ENCODE results near the gene TMEM217.
"Not testable (repeated sequence)": the region's sequence is repeated elsewhere in the genome, so short reads cannot be mapped to it uniquely, and the experiment has no call there.

TMEM217 gene

DNA sequence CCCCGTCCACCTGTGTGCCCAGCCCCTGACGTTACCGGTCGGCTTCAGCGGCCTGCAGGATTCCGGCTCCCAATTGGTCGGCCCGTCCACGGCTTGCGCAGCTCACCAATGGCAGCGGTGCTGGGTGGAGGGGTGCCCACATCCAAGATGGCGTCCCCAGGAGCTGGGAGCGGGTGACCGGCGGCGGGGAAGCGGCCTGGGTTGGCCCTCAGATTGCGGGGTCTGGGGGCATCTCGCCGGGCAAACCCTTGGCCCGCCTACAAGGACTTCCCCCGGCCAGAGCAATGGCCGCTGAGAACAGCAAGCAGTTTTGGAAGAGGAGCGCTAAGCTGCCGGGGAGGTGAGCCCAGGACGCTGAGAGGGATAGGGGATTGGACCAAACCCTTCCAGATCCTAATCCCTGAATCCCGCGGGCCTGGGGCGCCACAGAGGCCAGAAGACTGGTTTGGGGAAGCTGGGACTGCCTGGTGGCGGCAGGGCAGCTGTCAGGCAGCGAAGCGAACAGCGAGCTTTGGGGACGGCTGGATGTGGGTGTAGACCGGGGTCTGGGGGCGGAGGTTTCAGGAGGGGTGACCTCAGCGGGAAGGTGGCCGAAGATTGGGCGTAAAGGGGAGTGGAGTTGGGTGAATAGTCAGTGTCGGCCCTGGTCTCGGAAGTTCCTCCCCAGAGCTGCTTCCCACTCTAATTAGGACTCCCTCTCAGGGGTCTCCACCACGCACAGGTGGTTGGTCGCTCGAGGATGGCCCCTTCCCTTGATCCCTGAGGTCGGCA is at the start of gene TMEM217, which contains the start of gene TBC1D22B:
Gene TMEM217 (minus strand): TSS at position 511 of the 771 bp plus-strand sequence. CDS start 39,114 bp downstream, outside the sequence.
Gene TBC1D22B (plus strand): TSS at position 139 of the 771 bp plus-strand sequence. CDS start 146 bp downstream, at position 285.
- Mint-ChIP-seq H3K9me3 (no peaks in the 10 kb centered on the region), H3K27ac (ENCODE audit: low read depth) (peak within 1 kb of the TSS; percentile 95), H3K27me3 (no peaks in the 10 kb centered on the region), H3K36me3 (ENCODE audit: insufficient read depth) (peaks cover 8% of the 10 kb centered on the region), H3K4me1 (peaks cover 37% of the 10 kb centered on the region), H3K4me3 (peak within 1 kb of the TSS; percentile 97)
- ATAC-seq (replicated peaks; ENCODE audit: extremely low read depth, poor library complexity, severe bottlenecking), result peak; percentile 99
- DNase-seq (ENCODE audit: low spot score in 2 of 2), result peak; percentile 92

DNA sequence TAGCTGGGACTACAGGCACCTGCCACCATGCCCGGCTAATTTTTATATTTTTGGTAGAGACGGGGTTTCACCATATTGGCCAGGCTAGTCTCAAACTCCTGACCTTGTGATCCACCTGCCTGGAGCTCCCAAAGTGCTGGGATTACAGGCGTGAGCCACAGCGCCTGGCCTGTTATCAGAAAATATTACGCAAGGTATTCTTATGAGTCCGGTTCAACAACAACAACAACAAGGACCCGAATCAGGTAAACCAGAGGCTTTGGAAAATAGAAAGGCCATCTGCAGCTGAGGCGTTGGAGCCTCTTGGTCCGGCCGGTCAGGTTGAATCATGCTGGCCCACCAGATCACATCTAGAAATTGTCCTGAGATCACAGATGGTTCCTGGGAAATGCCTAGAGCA is 49.5 kb upstream of the TMEM217 start:
- H3K4me1 Mint-ChIP-seq; H3K27me3 Mint-ChIP-seq; H3K9me3 Mint-ChIP-seq; DNase-seq (ENCODE audit: low spot score in 2 of 2); H3K4me3 Mint-ChIP-seq; ATAC-seq (replicated peaks; ENCODE audit: extremely low read depth, poor library complexity, severe bottlenecking); H3K27ac Mint-ChIP-seq (ENCODE audit: low read depth): not testable (repeated sequence)
- H3K36me3 Mint-ChIP-seq (ENCODE audit: insufficient read depth), result peaks cover 18% of the 10 kb centered on the region

DNA sequence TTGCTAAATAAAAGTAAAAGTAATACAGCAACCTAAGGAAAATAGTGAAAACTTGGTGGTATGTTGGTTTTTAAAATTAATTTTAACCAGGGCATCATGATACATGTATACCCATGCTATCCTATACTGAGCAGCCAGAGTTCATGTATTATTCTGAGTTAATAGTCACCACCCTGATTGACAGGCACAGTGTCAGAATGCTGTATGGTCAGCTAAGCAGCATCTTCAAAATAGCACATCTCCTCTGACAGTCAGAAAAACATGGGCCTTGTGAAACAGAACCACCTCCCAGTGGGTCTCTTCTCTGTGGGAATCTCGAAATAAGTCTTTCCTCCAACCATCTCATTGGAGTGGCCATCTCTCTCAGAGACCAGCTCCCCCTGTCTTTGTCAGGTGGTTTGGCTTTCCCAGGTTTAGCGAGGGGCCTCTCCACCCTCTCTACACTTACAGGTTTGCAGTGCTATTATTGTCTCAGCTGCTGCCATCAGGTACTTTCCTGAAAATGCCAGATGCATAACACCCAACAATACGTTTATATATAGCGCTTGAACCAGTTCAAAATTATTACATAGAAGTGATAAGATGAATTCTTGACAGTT is 48.8 kb upstream of the TMEM217 start:
- Mint-ChIP-seq H3K4me3 (no peak overlapping the region), H3K27ac (ENCODE audit: low read depth) (no peak overlapping the region), H3K9me3 (no peaks in the 10 kb centered on the region), H3K36me3 (ENCODE audit: insufficient read depth) (peaks cover 15% of the 10 kb centered on the region), H3K27me3 (no peaks in the 10 kb centered on the region), H3K4me1 (no peaks in the 10 kb centered on the region)
- DNase-seq (ENCODE audit: low spot score in 2 of 2) (no peak), ATAC-seq (replicated peaks; ENCODE audit: extremely low read depth, poor library complexity, severe bottlenecking) (no peak)

- Mint-ChIP-seq H3K4me1 (no peaks in the 10 kb centered on the region), H3K27me3 (no peaks in the 10 kb centered on the region), H3K9me3 (no peaks in the 10 kb centered on the region), H3K27ac (ENCODE audit: low read depth) (no peak overlapping the region), H3K4me3 (no peak overlapping the region), H3K36me3 (ENCODE audit: insufficient read depth) (peaks cover 17% of the 10 kb centered on the region)
- ATAC-seq (replicated peaks; ENCODE audit: extremely low read depth, poor library complexity, severe bottlenecking) (no peak), DNase-seq (ENCODE audit: low spot score in 2 of 2) (no peak)
These were observed 48.0 kb upstream of the TMEM217 start for GRCh38 chr6:37305841-37306425.

DNA sequence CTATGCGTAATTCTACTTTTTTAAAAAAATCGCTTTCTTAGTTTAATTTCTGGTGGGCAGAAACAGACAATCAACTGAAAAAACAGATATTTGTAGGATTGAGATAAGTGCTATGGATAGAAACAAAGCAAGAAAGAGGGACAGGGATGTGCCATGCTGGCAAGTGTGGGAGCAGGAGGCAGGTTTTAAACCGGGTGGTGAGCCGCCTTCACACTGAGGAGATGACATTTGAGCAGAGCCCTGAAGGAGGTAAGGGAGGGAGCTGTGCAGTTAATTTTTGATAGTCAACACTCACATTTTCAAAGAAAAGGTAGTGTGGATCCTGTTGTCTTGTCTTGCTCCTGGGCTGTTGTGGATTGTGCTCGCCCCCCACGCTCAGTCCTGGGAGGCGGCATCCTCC is 46.8 kb upstream of the TMEM217 start:
- Mint-ChIP-seq H3K27ac (ENCODE audit: low read depth) (no peak overlapping the region), H3K9me3 (no peaks in the 10 kb centered on the region), H3K36me3 (ENCODE audit: insufficient read depth) (peaks cover 18% of the 10 kb centered on the region), H3K4me1 (no peaks in the 10 kb centered on the region), H3K4me3 (no peak overlapping the region), H3K27me3 (no peaks in the 10 kb centered on the region)
- DNase-seq (ENCODE audit: low spot score in 2 of 2) (no peak), ATAC-seq (replicated peaks; ENCODE audit: extremely low read depth, poor library complexity, severe bottlenecking) (no peak)

DNA sequence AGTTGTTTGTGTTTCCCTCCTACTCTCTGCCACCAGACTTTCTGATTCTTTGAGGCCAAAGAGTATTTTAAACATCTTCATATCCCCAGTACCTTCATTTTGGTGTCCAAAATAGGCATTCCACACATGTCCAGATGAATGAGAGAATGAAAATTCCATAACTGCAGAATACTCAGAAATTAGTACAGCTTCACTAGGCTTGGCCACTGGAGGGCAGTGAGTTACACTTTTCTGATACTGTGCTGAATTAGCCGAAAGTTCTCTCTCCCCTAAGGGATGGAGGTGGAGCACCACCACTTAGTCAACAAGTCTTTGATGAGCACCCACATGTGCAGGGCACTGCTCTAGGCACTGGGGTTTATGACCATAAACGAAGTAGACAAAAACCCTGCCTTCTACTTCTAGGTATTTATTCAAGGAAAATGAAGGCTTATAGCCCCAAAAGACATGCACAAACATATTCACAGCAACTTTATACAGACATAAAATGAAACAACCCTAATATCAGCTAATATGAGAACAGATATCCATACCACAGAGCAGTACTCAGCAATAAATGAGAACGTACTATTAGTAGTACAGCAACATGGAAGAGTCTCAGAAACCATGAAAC is 46.1 kb upstream of the TMEM217 start:
- Mint-ChIP-seq H3K27me3 (no peaks in the 10 kb centered on the region), H3K27ac (ENCODE audit: low read depth) (no peak overlapping the region), H3K4me3 (no peak overlapping the region), H3K36me3 (ENCODE audit: insufficient read depth) (peaks cover 15% of the 10 kb centered on the region), H3K9me3 (no peaks in the 10 kb centered on the region), H3K4me1 (no peaks in the 10 kb centered on the region)
- no peak for ATAC-seq (replicated peaks; ENCODE audit: extremely low read depth, poor library complexity, severe bottlenecking)
- no peak for DNase-seq (ENCODE audit: low spot score in 2 of 2)

GRCh38 chr6:37303091-37303660 is 45.2 kb upstream of the TMEM217 start:
- peaks cover 19% of the 10 kb centered on the region for H3K36me3 Mint-ChIP-seq (ENCODE audit: insufficient read depth)
- no peaks in the 10 kb centered on the region for H3K9me3 Mint-ChIP-seq
- DNase-seq (ENCODE audit: low spot score in 2 of 2), result no peak

DNA sequence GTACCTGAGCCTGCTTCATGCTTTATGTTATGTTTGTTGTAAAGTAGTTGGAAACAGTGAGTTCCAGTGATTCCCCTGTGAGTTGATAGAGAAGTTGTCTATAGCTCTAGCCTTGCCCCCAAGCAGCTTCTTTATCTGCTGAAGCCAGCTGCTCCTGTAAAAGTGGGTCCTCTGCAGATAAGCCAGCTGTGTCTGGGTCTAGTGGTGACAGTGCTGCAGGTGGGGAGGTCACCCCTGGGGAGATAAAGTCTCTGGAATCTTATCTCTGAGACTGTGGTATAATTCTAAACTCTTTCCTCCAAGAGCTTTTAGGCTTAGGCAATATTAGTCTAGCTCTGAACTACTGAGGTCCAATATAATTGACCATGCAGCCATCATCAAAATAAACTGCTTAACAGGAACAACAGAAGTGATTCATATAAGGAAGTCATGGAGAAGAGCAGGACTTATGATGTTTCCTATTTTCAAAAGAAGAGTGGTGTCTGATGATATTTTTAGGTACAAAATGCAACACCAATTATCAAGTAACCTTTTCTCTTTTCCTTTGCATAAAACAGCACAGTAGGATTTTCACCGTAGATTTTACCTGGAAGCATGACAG is 44.2 kb upstream of the TMEM217 start:
- ATAC-seq (replicated peaks; ENCODE audit: extremely low read depth, poor library complexity, severe bottlenecking), result no peak
- Mint-ChIP-seq H3K4me3 (no peak overlapping the region), H3K4me1 (no peaks in the 10 kb centered on the region), H3K27me3 (no peaks in the 10 kb centered on the region), H3K36me3 (ENCODE audit: insufficient read depth) (peaks cover 16% of the 10 kb centered on the region), H3K9me3 (no peaks in the 10 kb centered on the region), H3K27ac (ENCODE audit: low read depth) (no peak overlapping the region)
- DNase-seq (ENCODE audit: low spot score in 2 of 2), result no peak

More at GRCh38 chr6:37303091-37303660, 45.2 kb upstream of the TMEM217 start:
- no peaks in the 10 kb centered on the region for H3K27me3 Mint-ChIP-seq
- ATAC-seq (replicated peaks; ENCODE audit: extremely low read depth, poor library complexity, severe bottlenecking), result no peak
- no peak overlapping the region for H3K4me3 Mint-ChIP-seq
- H3K4me1 Mint-ChIP-seq, result no peaks in the 10 kb centered on the region
- no peak overlapping the region for H3K27ac Mint-ChIP-seq (ENCODE audit: low read depth)

GRCh38 chr6:37299990-37300389 is 42.0 kb upstream of the TMEM217 start:
- DNase-seq (ENCODE audit: low spot score in 2 of 2) (no peak), ATAC-seq (replicated peaks; ENCODE audit: extremely low read depth, poor library complexity, severe bottlenecking) (no peak)
- Mint-ChIP-seq H3K4me3 (no peak overlapping the region), H3K4me1 (no peaks in the 10 kb centered on the region), H3K36me3 (ENCODE audit: insufficient read depth) (peaks cover 25% of the 10 kb centered on the region), H3K9me3 (no peaks in the 10 kb centered on the region), H3K27me3 (no peaks in the 10 kb centered on the region), H3K27ac (ENCODE audit: low read depth) (no peak overlapping the region)

GRCh38 chr6:37298958-37299357 is 41.0 kb upstream of the TMEM217 start:
- no peak for DNase-seq (ENCODE audit: low spot score in 2 of 2)
- ATAC-seq (replicated peaks; ENCODE audit: extremely low read depth, poor library complexity, severe bottlenecking), result no peak
- Mint-ChIP-seq H3K27ac (ENCODE audit: low read depth) (no peak overlapping the region), H3K4me1 (no peaks in the 10 kb centered on the region), H3K4me3 (no peak overlapping the region), H3K9me3 (no peaks in the 10 kb centered on the region), H3K27me3 (no peaks in the 10 kb centered on the region), H3K36me3 (ENCODE audit: insufficient read depth) (peaks cover 22% of the 10 kb centered on the region)

DNA sequence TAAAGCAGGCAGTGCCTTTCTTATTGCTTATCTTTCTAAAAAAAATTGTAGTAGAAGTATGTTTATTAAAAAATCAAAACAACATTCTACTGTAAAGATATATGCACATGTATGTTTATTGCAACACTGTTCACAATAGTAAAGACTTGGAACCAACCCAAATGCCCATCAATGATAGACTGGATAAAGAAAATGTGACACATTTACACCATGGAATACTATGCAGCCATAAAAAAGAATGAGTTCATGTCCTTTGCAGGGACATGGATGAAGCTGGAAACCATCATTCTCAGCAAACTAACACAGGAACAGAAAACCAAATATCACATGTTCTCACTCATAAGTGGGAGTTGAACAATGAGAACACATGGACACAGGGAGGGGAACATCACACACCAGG is 39.7 kb upstream of the TMEM217 start:
- not testable (repeated sequence) for H3K4me3 Mint-ChIP-seq; H3K27me3 Mint-ChIP-seq; H3K4me1 Mint-ChIP-seq; ATAC-seq (replicated peaks; ENCODE audit: extremely low read depth, poor library complexity, severe bottlenecking); DNase-seq (ENCODE audit: low spot score in 2 of 2); H3K9me3 Mint-ChIP-seq; H3K27ac Mint-ChIP-seq (ENCODE audit: low read depth)
- H3K36me3 Mint-ChIP-seq (ENCODE audit: insufficient read depth), result peaks cover 19% of the 10 kb centered on the region

DNA sequence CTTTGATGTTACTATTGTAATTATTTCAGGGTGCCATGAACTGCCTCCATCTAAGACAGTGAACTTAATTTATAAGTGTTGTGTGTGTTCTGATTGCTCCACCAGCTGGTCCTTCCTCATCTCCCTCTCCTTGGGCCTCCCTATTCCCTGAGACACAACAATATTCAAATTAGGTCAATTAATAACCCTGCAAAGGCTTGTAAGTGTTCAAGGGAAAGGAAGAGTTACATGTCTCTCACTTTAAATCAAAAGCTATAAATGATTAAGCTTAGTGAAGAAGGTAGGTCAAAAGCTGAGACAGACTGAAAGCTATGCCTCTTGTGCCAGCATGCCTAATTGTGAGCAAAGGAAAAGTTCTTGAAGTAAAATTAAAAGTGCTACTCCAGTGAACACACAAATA is 35.5 kb upstream of the TMEM217 start:
- peaks cover 19% of the 10 kb centered on the region for H3K36me3 Mint-ChIP-seq (ENCODE audit: insufficient read depth)
- peaks cover 23% of the 10 kb centered on the region for H3K4me1 Mint-ChIP-seq
- H3K4me3 Mint-ChIP-seq, result no peak overlapping the region
- H3K27me3 Mint-ChIP-seq, result no peaks in the 10 kb centered on the region
- DNase-seq (ENCODE audit: low spot score in 2 of 2) (no peak), ATAC-seq (replicated peaks; ENCODE audit: extremely low read depth, poor library complexity, severe bottlenecking) (no peak)
- no peaks in the 10 kb centered on the region for H3K9me3 Mint-ChIP-seq
- H3K27ac Mint-ChIP-seq (ENCODE audit: low read depth), result no peak overlapping the region
